Activated CD4-positive, alpha-beta T cell treated with anti-CD3 and anti-CD28 coated beads, Interleukin-2, amount 50 U/mL, for 16 hours (primary cell): ENCODE results near the gene PANX3.

Experiments
- DNase-seq: peaks from one replicate; pipeline ENCODE4 v3.0.0-alpha.2; 2020

PANX3 gene

GRCh38 chr11:124661553-124661952 lies 50.3 kb downstream of the PANX3 start:
- DNase-seq, result no peak

DNA sequence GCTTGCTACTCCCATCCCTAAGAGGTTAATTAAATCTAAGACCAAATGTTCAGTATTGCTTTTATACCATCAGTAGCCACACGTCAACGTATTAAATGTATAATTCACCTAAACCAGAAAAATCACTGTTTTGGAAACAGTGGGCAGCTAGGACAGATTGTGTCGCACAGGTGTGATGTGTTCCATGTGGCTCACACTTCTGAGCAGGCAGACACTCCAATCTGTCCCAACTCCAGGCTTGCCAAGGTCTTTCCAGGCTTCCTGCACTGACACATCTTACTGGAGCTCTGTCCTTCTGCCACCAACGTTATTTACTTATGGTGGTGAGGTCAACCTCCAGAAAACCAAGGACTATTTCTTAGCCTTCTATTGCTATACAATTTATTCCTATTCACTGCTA lies 50.9 kb downstream of the PANX3 start:
- no peak for DNase-seq

DNA sequence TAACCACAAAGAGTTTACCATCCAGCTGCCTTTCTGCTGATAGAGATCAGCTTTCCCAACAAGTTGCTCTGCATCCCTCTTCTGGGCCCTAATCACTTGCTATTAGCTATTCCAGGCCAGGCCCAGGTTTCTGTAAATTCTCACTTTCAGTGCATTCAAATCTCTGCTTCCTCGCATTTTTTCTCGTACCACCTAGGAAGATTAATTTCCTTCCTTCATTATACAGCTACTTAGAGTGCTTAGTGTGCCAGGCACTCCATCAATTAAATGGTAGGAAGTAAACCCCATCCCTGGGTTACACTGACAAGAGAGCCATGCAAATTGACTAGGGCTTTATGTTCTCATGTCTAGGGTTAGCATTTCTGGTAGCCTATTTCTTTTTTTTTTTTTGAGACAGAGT lies 52.6 kb downstream of the PANX3 start:
- no peak for DNase-seq

DNA sequence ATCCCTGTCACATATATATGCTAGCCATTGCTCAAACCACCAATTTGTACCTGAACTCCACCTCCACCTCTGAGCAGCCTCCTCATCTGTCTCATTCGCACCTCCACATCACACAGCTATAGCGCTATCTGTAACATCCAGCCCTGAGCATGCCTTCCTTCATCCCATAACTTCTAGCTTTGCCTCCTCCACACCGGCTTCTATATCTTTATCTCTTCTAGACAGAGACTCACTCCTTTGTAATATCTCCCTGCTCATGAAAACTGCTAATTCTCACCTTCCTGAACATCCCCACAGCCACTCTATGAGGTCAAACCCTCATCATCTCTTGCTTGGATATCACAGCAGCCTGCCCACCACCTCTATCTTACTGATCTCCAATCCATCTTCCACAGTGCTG lies 56.4 kb downstream of the PANX3 start:
- DNase-seq, result no peak

DNA sequence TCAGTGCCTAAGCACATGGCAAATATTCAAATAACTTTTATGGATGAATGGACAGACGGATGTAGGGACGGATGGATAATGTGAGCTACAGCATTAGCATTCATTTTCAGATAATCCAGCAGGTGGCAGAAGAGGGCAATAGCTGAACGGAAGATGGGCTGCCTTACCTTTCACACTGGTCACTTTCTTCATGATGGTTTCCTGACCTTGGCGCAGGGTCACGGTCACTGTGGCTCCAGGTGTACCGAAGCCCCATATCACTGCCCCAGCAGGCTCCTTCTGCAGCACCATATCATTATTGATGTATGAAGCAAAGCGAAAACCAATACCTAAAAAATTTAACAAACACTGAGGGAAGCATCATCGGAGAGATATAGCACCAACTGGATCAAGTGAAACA lies 58.0 kb downstream of the PANX3 start:
- peak; percentile 56 for DNase-seq
